GM06990 (cell line): ENCODE measurements around the gene DNAJC5.

Experiments used
- DNase-seq: peaks from one replicate; pipeline ENCODE4 v3.0.0-alpha.2; 2011; ENCODE audit not compliant: insufficient read length; ENCODE audit errors: extremely low read depth
- H3K27me3 ChIP-seq: replicated peaks from 2 replicates; pipeline ENCODE4 v1.6.0; 2011; ENCODE audit warnings: low read length; ENCODE audit not compliant: control insufficient read depth, insufficient read depth
- H3K36me3 ChIP-seq: 2 replicates; pipeline ENCODE4 v1.5.1; 2011; ENCODE audit warnings: low read length; ENCODE audit not compliant: control insufficient read depth, insufficient read depth
- H3K4me3 ChIP-seq: replicated peaks from 2 replicates; pipeline ENCODE4 v1.5.1; 2011; ENCODE audit warnings: low read depth, mild to moderate bottlenecking, control low read depth, low read length
- TF ChIP-seq, protein P1 (sequence below): IDR thresholded peaks from 2 replicates; pipeline ENCODE4 v1.5.1; 2011; ENCODE audit warnings: low read length, control low read depth, mild to moderate bottlenecking, inconsistent platforms; ENCODE audit not compliant: insufficient read depth, poor library complexity, severe bottlenecking

The DNAJC5 gene

DNA sequence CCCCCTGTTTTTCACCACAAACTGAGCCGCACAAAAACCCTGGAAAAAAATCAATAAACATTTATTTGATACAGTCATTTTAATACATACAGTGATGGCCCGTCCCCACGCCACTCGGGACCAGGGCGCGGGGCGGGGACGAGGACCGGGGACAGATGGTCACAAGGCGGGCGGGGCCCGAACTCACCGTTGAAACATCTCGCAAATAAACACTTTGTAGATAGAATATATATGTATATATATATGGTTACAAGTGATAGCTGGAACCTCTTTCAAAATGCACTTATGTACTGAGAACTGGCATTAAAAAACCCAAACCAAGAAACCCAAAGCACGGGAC lies 61.7 kb downstream of the DNAJC5 start:
- no peak for DNase-seq
- peaks cover 8% of the 10 kb centered on the region for H3K36me3 ChIP-seq
- TF ChIP-seq, protein P1, sequence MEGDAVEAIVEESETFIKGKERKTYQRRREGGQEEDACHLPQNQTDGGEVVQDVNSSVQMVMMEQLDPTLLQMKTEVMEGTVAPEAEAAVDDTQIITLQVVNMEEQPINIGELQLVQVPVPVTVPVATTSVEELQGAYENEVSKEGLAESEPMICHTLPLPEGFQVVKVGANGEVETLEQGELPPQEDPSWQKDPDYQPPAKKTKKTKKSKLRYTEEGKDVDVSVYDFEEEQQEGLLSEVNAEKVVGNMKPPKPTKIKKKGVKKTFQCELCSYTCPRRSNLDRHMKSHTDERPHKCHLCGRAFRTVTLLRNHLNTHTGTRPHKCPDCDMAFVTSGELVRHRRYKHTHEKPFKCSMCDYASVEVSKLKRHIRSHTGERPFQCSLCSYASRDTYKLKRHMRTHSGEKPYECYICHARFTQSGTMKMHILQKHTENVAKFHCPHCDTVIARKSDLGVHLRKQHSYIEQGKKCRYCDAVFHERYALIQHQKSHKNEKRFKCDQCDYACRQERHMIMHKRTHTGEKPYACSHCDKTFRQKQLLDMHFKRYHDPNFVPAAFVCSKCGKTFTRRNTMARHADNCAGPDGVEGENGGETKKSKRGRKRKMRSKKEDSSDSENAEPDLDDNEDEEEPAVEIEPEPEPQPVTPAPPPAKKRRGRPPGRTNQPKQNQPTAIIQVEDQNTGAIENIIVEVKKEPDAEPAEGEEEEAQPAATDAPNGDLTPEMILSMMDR, result no peak

DNA sequence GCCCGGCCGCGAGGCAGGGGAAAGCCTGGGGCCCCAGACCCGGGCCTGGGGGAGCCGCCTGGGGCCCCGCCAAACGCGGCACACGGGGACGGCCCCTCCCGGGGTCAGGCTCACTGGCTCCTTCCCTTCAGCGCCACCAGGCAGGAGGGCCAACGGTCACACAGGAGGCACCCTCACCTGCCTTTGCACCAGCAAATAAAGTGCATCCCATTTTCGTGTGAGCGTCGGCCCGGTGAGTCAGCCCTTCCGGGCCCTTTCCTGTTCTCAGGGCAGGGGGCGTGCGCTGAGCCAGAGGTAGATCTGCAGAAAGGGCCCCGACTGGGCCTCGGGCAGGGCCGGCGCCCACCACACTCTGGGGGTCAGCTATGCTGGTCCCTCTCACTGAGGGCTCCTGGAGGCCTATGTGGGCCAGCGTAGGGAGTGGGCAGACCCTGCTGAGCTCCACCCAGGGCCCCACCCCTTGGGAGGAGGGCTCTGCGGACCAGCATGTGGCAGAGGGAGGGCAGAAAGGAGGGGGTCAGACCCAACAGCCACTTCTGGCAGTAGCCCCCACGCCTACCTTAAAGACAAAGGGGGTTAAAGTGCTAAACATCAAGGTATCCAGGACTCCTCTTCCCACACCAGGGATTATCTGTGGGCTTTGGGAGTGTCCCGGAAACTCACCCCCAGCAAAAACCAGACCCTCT lies 62.2 kb downstream of the DNAJC5 start:
- peaks cover 9% of the 10 kb centered on the region for H3K36me3 ChIP-seq
- H3K4me3 ChIP-seq, result peak overlapping the region; percentile 61
- peak; percentile 62 for DNase-seq
- no peaks in the 10 kb centered on the region for H3K27me3 ChIP-seq
- TF ChIP-seq, protein P1, result peak; percentile 4

More for the DNA sequence above, 61.7 kb downstream of the DNAJC5 start:
- H3K4me3 ChIP-seq, result peak overlapping the region; percentile 61
- H3K27me3 ChIP-seq, result no peaks in the 10 kb centered on the region

DNA sequence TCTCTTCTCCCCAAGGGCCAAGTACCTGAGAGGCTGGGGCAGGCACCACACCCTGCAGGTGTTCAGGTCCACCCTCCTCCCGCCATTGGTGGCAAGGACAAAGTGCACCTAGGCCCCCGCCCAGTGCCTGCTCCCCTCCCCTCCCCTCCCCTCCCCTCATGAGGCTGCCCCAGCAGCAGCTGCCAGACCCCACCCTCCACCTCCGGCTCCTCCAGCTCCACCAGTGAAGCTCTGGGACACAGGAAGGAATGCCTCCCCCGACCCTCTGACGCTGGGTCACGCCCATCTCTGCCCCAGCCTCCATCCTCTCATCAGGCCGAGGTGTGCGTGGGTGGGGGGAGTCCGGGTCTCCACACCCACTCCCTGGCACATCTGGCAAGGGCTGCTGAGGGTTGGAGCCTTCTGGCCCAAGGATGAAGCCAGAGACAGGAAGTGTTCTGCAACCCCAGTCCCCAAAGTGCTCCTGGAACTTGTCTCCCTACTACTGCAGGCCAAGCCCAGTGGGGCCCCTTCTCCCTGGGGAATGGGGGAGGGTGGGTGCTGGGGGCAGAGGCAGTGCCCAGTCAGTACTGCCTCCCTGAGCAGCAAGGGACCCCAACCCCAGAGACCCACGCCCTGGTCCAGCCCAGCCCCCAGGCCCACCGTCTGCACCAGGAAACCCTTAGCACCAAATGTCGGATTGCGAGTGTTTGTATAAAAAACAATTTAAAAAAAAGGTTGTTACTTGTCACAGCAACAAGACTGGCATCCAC lies 62.9 kb downstream of the DNAJC5 start:
- no peak overlapping the region for H3K4me3 ChIP-seq
- peaks cover 12% of the 10 kb centered on the region for H3K36me3 ChIP-seq
- no peaks in the 10 kb centered on the region for H3K27me3 ChIP-seq
- TF ChIP-seq, protein P1, result no peak
- no peak for DNase-seq

DNA sequence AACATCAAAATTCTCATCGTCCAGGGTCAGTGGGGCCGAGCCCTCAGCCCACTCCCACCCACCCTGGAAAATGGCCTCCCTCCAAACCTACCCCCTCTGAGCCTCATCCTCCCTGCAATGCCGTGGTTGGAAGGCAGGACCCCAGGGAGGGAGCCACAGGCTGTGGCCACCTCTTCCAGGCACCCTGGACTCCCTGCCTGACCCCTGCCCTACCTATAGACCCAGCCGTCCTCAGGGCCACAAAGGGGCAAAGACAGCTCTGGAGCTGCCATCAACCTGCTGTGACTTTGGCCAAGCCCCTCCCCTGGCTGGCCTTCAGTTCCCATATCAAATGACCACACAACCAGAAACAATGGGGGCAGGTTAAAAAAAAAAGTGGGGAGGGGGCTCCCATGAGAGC lies 63.5 kb downstream of the DNAJC5 start:
- DNase-seq, result no peak
- H3K4me3 ChIP-seq, result no peak overlapping the region
- H3K27me3 ChIP-seq, result no peaks in the 10 kb centered on the region
- TF ChIP-seq, protein P1, result no peak
- H3K36me3 ChIP-seq, result peaks cover 13% of the 10 kb centered on the region

DNA sequence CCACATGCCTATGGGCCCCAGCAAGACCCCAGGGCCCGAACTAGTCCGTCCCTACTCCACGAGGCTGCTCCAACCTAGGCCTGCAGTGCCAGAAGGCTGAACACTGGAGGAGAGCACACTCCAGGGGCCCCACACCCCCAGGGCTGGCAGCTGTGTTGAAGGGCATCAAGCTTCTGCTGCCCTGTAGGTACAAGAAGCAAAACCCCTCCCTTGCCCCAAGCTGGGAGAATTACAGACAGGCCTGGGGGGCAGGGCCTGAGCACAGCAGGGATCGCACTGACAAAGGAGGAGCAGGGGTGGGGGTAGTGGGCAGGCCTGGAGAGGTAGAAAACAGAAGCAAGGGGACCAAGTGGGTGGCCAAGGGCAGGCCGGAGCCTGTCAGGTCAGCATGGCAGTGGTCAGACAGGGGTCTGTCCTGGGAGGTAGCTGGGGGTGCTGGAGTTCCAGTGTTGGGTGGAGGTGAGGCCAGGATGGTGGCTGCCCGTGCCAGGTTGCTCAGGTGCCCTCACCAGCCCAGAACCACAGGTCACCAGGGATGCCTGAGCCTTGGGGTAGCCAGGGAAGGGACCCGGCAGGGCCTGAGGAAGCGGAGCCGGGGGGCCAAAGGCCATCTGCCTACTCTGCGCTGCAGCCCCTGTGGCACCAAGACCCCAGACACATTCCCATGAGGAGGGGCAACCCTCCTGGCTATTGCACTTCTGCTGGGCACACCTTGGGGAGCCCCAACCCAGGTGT lies 64.2 kb downstream of the DNAJC5 start:
- TF ChIP-seq, protein P1, result no peak
- DNase-seq, result no peak
- Histone ChIP-seq H3K27me3 (no peaks in the 10 kb centered on the region), H3K36me3 (peaks cover 19% of the 10 kb centered on the region), H3K4me3 (no peak overlapping the region)
